ENCODE data around the gene DPEP3.
"Not testable (repeated sequence)": the region's sequence is repeated elsewhere in the genome, so short reads cannot be mapped to it uniquely, and the experiment has no call there.

DPEP3 gene

DNA sequence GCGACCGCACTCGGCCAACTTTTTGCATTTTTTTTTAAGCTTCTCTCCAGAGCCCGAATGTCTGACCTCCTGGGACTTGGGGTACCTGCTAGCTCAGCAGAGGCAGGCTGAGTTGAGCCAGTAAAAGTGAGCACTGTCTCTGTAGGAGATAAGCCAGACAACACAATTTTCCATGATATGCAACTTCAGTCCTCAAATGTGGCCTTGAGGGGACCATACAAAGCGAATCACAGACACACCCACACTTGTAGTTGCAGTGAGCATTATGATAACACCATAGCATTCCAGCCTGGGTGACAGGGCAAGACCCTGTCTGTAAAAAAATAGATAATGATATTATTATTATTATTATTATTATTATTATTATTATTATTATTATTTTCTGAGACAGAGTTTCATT lies 16.4 kb upstream of the DPEP3 start:
- no peak overlapping the region for H3K9ac ChIP-seq (ENCODE audit: low read length)
- no peak overlapping the region for H2AFZ ChIP-seq (ENCODE audit: low read depth, low read length, severe bottlenecking)
- H3K4me3 ChIP-seq (ENCODE audit: insufficient read depth, low read length, poor library complexity, severe bottlenecking) = no peak overlapping the region
- TF ChIP-seq, protein P1, sequence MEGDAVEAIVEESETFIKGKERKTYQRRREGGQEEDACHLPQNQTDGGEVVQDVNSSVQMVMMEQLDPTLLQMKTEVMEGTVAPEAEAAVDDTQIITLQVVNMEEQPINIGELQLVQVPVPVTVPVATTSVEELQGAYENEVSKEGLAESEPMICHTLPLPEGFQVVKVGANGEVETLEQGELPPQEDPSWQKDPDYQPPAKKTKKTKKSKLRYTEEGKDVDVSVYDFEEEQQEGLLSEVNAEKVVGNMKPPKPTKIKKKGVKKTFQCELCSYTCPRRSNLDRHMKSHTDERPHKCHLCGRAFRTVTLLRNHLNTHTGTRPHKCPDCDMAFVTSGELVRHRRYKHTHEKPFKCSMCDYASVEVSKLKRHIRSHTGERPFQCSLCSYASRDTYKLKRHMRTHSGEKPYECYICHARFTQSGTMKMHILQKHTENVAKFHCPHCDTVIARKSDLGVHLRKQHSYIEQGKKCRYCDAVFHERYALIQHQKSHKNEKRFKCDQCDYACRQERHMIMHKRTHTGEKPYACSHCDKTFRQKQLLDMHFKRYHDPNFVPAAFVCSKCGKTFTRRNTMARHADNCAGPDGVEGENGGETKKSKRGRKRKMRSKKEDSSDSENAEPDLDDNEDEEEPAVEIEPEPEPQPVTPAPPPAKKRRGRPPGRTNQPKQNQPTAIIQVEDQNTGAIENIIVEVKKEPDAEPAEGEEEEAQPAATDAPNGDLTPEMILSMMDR (IDR thresholded peaks at IDR 0.05; ENCODE audit: insufficient read depth, low read length, poor library complexity, severe bottlenecking) = no peak
- no peak for TF ChIP-seq EZH2phosphoT487 (conservative IDR thresholded peaks at IDR 0.05; ENCODE audit: low read length)
- no peaks in the 10 kb centered on the region for H3K36me3 ChIP-seq (ENCODE audit: low read length)
- no peak overlapping the region for H3K27ac ChIP-seq (ENCODE audit: low read depth, low read length)
- no peaks in the 10 kb centered on the region for H4K20me1 ChIP-seq (ENCODE audit: low read depth, low read length)
- H3K27me3 ChIP-seq (ENCODE audit: low read length) = no peaks in the 10 kb centered on the region
- no peaks in the 10 kb centered on the region for H3K9me2 ChIP-seq (replicated peaks; ENCODE audit: insufficient read depth, low read length)
- no peaks in the 10 kb centered on the region for H3K9me3 ChIP-seq (ENCODE audit: insufficient read depth, low read length)
- no peak overlapping the region for H3K4me2 ChIP-seq (ENCODE audit: low read depth, low read length, poor library complexity, severe bottlenecking)
- no peaks in the 10 kb centered on the region for H3F3A ChIP-seq (ENCODE audit: insufficient read depth)
- H3K79me2 ChIP-seq (ENCODE audit: insufficient read depth, low read length) = no peaks in the 10 kb centered on the region

DNA sequence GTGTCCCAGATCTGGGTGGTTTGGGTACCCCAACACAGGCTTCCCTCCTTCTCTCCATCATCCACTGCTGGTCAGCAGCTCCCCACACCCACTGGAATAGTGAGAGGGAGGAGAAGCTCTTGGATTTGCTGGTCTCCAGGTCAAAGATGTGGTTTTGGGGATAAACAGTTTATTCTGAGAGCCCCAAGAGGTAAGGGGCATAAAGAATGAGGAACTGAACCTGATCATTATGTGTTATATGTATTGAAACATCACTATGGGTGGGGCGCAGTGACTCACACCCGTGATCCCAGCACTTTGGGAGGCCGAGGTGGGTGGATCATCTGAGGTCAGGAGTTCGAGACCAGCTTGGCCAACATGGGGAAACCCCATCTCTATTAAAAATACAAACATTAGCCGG lies 15.1 kb upstream of the DPEP3 start:
- no peaks in the 10 kb centered on the region for H3F3A ChIP-seq (ENCODE audit: insufficient read depth)
- no peak overlapping the region for H3K27ac ChIP-seq (ENCODE audit: low read depth, low read length)
- H2AFZ ChIP-seq (ENCODE audit: low read depth, low read length, severe bottlenecking) = no peak overlapping the region
- H3K79me2 ChIP-seq (ENCODE audit: insufficient read depth, low read length) = no peaks in the 10 kb centered on the region
- H3K36me3 ChIP-seq (ENCODE audit: low read length) = no peaks in the 10 kb centered on the region
- no peaks in the 10 kb centered on the region for H3K9me3 ChIP-seq (ENCODE audit: insufficient read depth, low read length)
- no peaks in the 10 kb centered on the region for H4K20me1 ChIP-seq (ENCODE audit: low read depth, low read length)
- H3K4me2 ChIP-seq (ENCODE audit: low read depth, low read length, poor library complexity, severe bottlenecking) = no peak overlapping the region
- H3K9ac ChIP-seq (ENCODE audit: low read length) = no peak overlapping the region
- H3K27me3 ChIP-seq (ENCODE audit: low read length) = no peaks in the 10 kb centered on the region
- no peaks in the 10 kb centered on the region for H3K9me2 ChIP-seq (replicated peaks; ENCODE audit: insufficient read depth, low read length)
- TF ChIP-seq, protein P1 (IDR thresholded peaks at IDR 0.05; ENCODE audit: insufficient read depth, low read length, poor library complexity, severe bottlenecking) = no peak
- no peak for TF ChIP-seq EZH2phosphoT487 (conservative IDR thresholded peaks at IDR 0.05; ENCODE audit: low read length)
- H3K4me3 ChIP-seq (ENCODE audit: insufficient read depth, low read length, poor library complexity, severe bottlenecking) = no peak overlapping the region

DNA sequence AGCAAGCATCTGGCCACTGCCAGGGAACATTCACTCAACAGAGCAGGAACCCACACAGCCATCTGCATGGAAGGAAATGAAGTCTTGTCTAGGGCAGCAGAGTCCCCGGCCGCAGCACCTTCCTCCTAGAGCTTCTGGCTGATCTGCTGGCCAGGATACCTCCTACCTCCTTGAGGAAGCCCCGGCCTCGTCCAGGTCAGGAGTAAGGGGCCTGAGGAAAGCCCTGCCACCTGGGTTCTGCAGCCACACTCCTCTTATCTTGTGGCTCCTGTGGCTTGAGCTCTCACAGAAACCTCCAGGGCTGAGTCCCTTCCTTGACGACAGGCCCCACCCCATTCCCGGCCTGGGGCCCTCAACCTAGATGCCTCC lies 13.7 kb upstream of the DPEP3 start:
- H3K4me3 ChIP-seq (ENCODE audit: insufficient read depth, low read length, poor library complexity, severe bottlenecking); H2AFZ ChIP-seq (ENCODE audit: low read depth, low read length, severe bottlenecking); H3K79me2 ChIP-seq (ENCODE audit: insufficient read depth, low read length); H3K9me3 ChIP-seq (ENCODE audit: insufficient read depth, low read length); H3K36me3 ChIP-seq (ENCODE audit: low read length); H3K27me3 ChIP-seq (ENCODE audit: low read length); H3F3A ChIP-seq (ENCODE audit: insufficient read depth); H4K20me1 ChIP-seq (ENCODE audit: low read depth, low read length); H3K9ac ChIP-seq (ENCODE audit: low read length); H3K27ac ChIP-seq (ENCODE audit: low read depth, low read length); H3K4me2 ChIP-seq (ENCODE audit: low read depth, low read length, poor library complexity, severe bottlenecking); H3K9me2 ChIP-seq (replicated peaks; ENCODE audit: insufficient read depth, low read length): not testable (repeated sequence)

DNA sequence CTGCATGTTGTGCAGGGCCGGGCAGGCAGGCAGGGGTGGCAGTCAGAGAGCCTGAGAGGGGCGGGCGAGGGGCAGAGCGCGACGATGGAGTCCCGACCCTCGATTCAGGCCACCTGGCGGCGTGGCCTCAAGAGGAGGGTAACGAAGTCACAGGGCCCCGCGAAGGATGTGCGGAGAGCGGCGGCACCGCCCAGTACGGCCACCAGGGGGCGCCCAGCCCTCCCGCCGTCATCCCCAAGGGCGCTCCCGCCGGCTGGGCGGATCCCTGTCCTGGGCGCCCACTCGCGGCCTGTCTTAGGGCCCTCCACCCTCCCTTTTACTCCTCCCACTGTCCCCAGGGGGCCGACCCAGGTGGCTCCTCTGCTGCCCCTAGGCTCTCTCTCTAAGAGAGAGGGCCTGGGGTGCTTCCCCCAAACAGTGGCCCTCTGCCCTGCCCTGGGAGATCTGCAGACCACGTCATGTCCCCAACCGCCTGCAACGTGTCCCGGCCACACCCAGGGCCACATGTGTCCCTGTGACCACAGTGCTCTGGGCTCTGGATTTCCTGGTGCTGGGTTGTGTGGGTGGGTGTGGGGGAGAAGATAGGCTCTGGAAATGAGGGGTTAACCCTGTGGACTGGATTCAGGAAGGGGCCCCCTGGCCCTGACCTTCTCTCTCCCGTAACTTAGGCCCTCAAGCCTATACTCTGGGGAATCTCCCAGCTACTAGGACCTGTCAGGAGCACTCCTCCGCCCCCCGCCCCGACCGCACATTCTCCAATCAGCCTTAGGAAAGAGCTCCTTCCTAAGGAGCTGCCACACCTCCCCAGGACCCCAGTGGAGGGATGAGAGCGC lies 13.1 kb upstream of the DPEP3 start:
- Histone ChIP-seq H3K4me2 (ENCODE audit: low read depth, low read length, poor library complexity, severe bottlenecking) (peak overlapping the region; percentile 35), H3K27ac (ENCODE audit: low read depth, low read length) (no peak overlapping the region), H4K20me1 (ENCODE audit: low read depth, low read length) (no peaks in the 10 kb centered on the region), H3K9ac (ENCODE audit: low read length) (peak overlapping the region; percentile 22; the same call in 1 of the 2 replicates), H2AFZ (ENCODE audit: low read depth, low read length, severe bottlenecking) (peak overlapping the region; percentile 80), H3K9me2 (replicated peaks; ENCODE audit: insufficient read depth, low read length) (no peaks in the 10 kb centered on the region), H3F3A (ENCODE audit: insufficient read depth) (no peaks in the 10 kb centered on the region), H3K36me3 (ENCODE audit: low read length) (no peaks in the 10 kb centered on the region), H3K9me3 (ENCODE audit: insufficient read depth, low read length) (no peaks in the 10 kb centered on the region), H3K27me3 (ENCODE audit: low read length) (no peaks in the 10 kb centered on the region), H3K79me2 (ENCODE audit: insufficient read depth, low read length) (no peaks in the 10 kb centered on the region), H3K4me3 (ENCODE audit: insufficient read depth, low read length, poor library complexity, severe bottlenecking) (no peak overlapping the region)
- TF ChIP-seq, protein P1 (IDR thresholded peaks at IDR 0.05; ENCODE audit: insufficient read depth, low read length, poor library complexity, severe bottlenecking) = peak; percentile 90
- no peak for TF ChIP-seq EZH2phosphoT487 (conservative IDR thresholded peaks at IDR 0.05; ENCODE audit: low read length)
